GM19463 (cell line): ENCODE results near the gene ARFRP1.
"Not testable (repeated sequence)": the region's sequence is repeated elsewhere in the genome, so short reads cannot be mapped to it uniquely, and the experiment has no call there.

Experiments used
- ATAC-seq: cut with Tn5 transposase; IDR thresholded peaks from one replicate; pipeline ENCODE4 v1.9.1; 2021; ENCODE audit warnings: mild to moderate bottlenecking, moderate library complexity; ENCODE audit not compliant: unreplicated experiment

Gene ARFRP1

DNA sequence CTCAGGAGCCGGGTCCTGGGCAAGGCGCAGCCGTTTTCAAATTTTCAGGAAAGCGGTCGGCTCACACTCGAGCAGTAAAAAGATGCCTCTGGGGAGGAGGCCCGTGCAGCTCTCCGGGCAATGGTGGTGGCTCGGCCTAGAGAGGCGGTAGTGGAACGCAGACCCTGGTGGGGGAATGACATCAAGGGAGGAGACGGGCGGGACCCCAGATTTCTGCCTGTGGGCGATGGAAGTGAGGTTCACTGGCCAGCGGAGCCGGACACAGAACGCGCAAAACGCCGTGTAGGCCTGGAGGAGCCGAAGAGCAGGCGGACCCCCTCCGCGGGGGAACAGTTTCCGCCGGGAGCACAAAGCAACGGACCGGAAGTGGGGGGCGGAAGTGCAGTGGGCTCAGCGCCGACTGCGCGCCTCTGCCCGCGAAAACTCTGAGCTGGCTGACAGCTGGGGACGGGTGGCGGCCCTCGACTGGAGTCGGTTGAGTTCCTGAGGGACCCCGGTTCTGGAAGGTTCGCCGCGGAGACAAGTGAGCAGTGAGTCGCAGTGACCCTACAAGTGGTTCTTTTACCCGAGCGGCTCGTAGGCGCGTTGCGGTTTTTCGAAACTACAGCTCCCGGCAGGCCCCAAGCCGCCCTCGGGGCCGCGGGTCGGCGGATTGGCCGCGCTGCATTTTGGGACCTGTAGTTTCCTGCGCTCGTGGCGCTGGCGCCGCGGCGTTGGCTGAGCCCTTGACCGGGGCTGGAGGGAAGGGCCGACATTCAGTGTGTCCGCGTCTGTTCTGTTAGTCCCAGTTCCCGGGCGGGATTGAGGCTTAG lies 49.6 kb downstream of the ARFRP1 start, which contains the start of gene RTEL1:
RTEL1 (plus strand) TSS at position 376 of the 812 bp plus-strand sequence. CDS start 1,091 bp downstream, outside the sequence.
- peak; percentile 90 for ATAC-seq

DNA sequence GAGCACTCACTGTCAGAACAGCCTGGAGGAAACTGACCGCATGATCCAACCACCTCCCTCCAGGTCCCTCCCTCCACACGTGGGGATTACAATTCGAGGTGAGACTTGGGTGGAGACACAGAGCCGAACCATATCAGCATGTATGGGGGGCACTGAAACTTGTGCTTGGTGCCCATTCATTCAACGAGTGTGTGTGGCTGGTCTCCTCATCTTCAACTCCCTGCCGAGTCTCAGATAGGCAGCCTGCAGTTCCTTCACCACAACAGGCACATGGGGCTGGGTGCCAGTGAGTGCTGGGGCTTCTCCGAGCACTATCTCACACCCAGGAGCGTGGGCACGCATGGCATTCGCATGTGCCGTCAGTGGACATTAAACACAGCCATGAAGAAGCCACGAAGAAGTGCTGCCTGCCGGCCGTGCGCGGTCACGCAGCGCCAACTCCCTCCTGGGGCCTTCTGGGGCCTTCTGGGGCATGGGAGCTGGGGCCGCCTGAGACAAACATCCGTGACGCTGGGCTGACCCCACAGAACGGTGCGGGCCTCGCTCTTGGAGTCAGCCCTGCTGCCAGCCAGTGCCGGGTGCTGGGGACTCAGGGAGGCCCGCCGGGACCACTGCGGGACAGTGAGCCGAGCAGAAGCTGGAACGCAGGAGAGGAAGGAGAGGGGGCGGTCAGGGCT lies 50.4 kb downstream of the ARFRP1 start:
- ATAC-seq: no peak

GRCh38 chr20:63656451-63656850 lies 51.3 kb downstream of the ARFRP1 start:
- ATAC-seq: no peak

DNA sequence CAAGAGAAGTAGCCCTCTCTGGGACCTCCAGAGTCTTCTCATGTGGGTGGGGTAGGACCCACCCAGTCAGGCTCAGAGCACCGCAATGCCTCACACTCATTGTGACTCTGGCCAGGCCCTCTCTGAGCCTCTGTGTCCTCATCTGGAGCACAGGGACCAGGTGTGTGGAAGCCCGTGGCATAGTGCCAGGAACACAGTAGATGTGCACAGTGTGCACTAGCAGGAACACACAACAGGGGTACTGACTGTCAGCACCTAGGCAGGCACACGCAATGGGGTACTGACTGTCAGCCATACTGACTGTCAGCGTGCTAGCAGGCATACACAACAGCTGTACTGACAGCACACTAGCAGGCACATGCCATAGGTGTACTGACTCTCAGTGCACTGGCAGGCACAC lies 52.5 kb downstream of the ARFRP1 start:
- no peak for ATAC-seq

DNA sequence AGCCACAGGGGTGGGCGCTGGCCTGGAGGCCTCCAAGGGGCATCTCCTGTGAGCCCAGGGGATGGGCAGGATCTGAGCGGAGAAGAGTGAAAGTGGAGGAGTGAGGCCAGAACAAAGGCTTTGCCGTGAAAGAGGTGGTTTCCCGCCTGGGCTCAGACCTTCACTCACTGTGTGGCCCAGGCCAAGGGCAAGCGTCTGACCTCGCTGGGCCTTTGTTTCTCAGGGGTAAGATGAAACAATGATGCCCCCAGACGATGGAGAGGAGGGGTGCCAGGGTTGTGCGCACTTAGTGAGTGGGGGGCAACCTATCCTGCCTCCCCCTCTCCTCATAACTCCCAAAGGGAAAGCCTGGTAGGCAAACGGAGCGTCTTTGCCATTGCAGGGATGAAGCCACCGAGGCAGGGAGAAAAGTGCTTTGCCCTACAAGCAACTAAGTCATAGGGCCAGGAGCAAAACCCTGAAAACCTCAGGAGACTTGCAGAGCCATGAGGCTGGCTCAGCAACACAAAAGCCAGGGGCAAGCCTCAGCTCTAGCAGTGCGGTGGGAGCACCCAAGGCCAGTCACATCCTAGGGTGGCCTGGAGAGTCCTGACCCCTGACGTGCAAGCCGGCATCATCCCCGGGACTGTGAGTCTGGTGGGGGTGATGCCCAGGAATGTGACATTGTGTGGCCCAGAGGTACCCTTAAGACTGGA lies 53.7 kb downstream of the ARFRP1 start:
- no peak for ATAC-seq

DNA sequence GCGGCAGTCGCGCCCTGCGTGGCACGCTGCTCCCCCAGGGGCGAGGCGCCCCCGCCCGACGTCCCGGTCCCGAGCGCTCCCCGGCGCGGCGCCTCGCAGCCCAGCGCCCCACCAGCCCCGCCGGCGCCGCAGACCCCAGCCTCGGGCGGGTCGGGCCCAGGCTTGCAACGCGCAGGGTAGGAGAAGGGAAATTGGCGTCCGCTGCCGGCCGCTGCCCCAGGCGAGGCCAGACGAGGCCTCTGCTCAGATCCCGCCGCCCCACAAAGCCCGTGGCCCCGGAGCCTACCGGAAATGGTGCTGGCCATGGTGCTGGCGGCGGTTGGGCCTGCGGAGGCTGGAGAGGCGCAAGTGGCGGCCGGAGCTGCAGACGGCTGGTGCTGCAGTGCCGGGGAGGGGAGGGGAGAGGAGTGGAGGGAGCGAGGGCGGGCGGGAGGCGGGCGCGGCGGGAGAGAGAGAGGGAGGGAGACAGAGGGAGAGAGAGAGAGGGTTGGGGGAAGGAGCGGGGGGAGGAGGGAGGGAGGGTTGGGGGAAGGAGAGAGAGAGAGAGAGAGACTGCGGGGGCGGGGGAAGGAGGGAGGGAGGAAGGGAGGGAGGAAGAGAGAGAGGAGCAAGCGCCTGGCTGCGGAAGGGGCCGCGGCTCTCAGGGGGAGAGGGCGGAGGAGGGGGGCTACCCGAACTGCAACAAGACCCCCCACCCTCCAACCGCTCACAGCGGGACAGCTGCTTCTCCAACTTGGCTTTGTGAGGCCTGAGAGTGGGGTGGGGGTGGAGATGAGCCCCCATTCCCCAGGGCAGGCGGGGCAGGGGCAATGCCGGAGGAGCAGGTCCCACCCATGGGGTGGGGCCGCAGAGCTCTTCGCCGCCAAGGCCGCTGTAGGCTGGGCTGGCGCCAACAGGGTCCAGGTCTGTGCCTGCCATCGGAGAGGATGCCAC lies 54.5 kb downstream of the ARFRP1 start, which contains the start of gene STMN3:
STMN3 (minus strand) TSS at position 384 of the 933 bp plus-strand sequence; CDS start at position 305, 79 bp downstream.
- ATAC-seq: no peak

GRCh38 chr20:63652192-63652980 lies 55.4 kb downstream of the ARFRP1 start:
- no peak for ATAC-seq

DNA sequence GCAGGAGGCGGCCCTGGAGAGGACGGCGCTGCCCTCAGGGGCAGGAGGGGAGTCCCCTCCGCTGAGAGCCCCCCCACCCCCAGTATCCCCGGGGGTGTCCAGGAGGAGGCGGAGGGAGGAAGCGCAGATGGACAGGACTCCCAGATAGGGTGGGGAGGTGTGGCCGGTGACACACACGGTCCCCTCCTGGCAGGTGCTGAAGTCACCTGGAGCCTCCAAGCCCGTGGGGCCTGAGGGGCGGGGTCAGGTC lies 55.9 kb downstream of the ARFRP1 start:
- no peak for ATAC-seq

DNA sequence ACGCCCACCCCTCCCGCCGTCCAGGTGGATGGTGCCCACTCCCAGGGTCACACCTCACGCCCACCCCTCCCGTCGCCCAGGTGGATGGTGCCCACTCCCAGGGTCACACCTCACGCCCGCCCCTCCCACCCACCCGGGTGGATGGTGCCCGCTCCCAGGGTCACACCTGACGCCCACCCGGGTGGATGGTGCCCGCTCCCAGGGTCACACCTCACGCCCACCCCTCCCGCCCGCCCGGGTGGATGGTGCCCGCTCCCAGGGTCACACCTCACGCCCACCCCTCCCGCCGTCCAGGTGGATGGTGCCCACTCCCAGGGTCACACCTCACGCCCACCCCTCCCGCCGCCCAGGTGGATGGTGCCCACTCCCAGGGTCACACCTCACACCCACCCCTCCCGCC lies 57.3 kb downstream of the ARFRP1 start:
- not testable (repeated sequence) for ATAC-seq

GRCh38 chr20:63648895-63649589 lies 58.7 kb downstream of the ARFRP1 start:
- ATAC-seq: no peak
